WTC11 (cell line): ENCODE measurements around the gene CCDC178. TPM values are rescaled to one million over a fixed set of nuclear protein-coding genes. Genes with fewer than 3 reads are reported as not detected.

Experiments
- ATAC-seq: fragments of 200-7000 bp; cut with Tn5 transposase; 2 replicates; pipeline ENCODE4 v1.10.0; 2021; ENCODE audit warnings: mild to moderate bottlenecking, moderate library complexity
- CTCF ChIA-PET: fragments of 300-600 bp; sonication (Branson Sonifier 250); formaldehyde crosslinking; loops from one replicate; lab custom pipeline; 2021; ENCODE audit warnings: antibody characterized with exemption; lab: Charles Lee
- POLR2A ChIA-PET: fragments of 350-600 bp; sonication (Branson Sonifier 250); formaldehyde crosslinking; loops from one replicate; lab custom pipeline; 2021; ENCODE audit warnings: antibody characterized with exemption; lab: Charles Lee
- DNase-seq: peaks from one replicate; pipeline ENCODE4 v3.0.0; 2021; ENCODE audit warnings: low spot score
- H3K27ac Mint-ChIP-seq: 2 replicates; pipeline ENCODE4 v1.8.0; 2021; ENCODE audit warnings: mixed read lengths
- H3K27me3 Mint-ChIP-seq: 2 replicates; pipeline ENCODE4 v1.8.0; 2021; ENCODE audit warnings: low read depth, mild to moderate bottlenecking, moderate library complexity, mixed read lengths
- H3K36me3 Mint-ChIP-seq: 2 replicates; pipeline ENCODE4 v1.8.0; 2021; ENCODE audit warnings: mixed read lengths
- H3K4me1 Mint-ChIP-seq: 2 replicates; pipeline ENCODE4 v1.8.0; 2022; ENCODE audit warnings: mixed read lengths
- H3K4me3 Mint-ChIP-seq: 2 replicates; pipeline ENCODE4 v1.8.0; 2021; ENCODE audit warnings: mild to moderate bottlenecking, moderate library complexity, mixed read lengths
- H3K9me3 Mint-ChIP-seq: 2 replicates; pipeline ENCODE4 v1.8.0; 2021; ENCODE audit warnings: mixed read lengths
- AR ChIP-seq: fragments of 250-450 bp; sonication (Bioruptor Pico); IDR thresholded peaks from 2 replicates; pipeline ENCODE4 v1.9.0; 2021; ENCODE audit warnings: mild to moderate bottlenecking
- CREB1 ChIP-seq: sonication (generic); formaldehyde crosslinking; IDR thresholded peaks from 2 replicates; pipeline ENCODE4 v1.8.0; 2023; ENCODE audit warnings: mild to moderate bottlenecking, missing genetic modification reagents
- E2F5 ChIP-seq: sonication (generic); formaldehyde crosslinking; IDR thresholded peaks from 2 replicates; pipeline ENCODE4 v1.8.1; 2022; ENCODE audit warnings: mild to moderate bottlenecking, moderate library complexity, missing genetic modification reagents
- ELF4 ChIP-seq: sonication (generic); formaldehyde crosslinking; IDR thresholded peaks from 2 replicates; pipeline ENCODE4 v1.8.1; 2022; ENCODE audit warnings: low read depth, mild to moderate bottlenecking, moderate library complexity, missing genetic modification reagents
- EMX1 ChIP-seq: fragments of 250-450 bp; sonication (Bioruptor Pico); IDR thresholded peaks from 2 replicates; pipeline ENCODE4 v1.8.0; 2021; ENCODE audit warnings: mild to moderate bottlenecking
- FOXP1 ChIP-seq: sonication (generic); formaldehyde crosslinking; IDR thresholded peaks from 2 replicates; pipeline ENCODE4 v1.8.0; 2022; ENCODE audit warnings: missing genetic modification reagents, mild to moderate bottlenecking, moderate library complexity, borderline replicate concordance
- GABPB1 ChIP-seq: sonication (generic); formaldehyde crosslinking; IDR thresholded peaks from 2 replicates; pipeline ENCODE4 v1.8.1; 2023; ENCODE audit warnings: mild to moderate bottlenecking, missing genetic modification reagents
- GRHL2 ChIP-seq: fragments of 250-450 bp; sonication (Bioruptor Pico); IDR thresholded peaks from 2 replicates; pipeline ENCODE4 v1.8.0; 2022; ENCODE audit warnings: mild to moderate bottlenecking, moderate library complexity; ENCODE audit not compliant: insufficient replicate concordance, severe bottlenecking
- JAZF1 ChIP-seq: fragments of 250-450 bp; sonication (Bioruptor Pico); IDR thresholded peaks from 2 replicates; pipeline ENCODE4 v1.9.0; 2021; ENCODE audit warnings: moderate library complexity, mild to moderate bottlenecking, inconsistent platforms
- NR1H2 ChIP-seq: sonication (generic); formaldehyde crosslinking; IDR thresholded peaks from 2 replicates; pipeline ENCODE4 v1.9.0; 2021; ENCODE audit warnings: mild to moderate bottlenecking, moderate library complexity, missing genetic modification reagents
- SMAD4 ChIP-seq: sonication (generic); formaldehyde crosslinking; IDR thresholded peaks from 2 replicates; pipeline ENCODE4 v1.8.0; 2022; ENCODE audit warnings: mild to moderate bottlenecking, missing genetic modification reagents
- SP1 ChIP-seq: sonication (generic); formaldehyde crosslinking; conservative IDR thresholded peaks from 2 replicates; pipeline ENCODE4 v1.8.1; 2022; ENCODE audit warnings: missing genetic modification reagents
- ZBTB21 ChIP-seq: sonication (generic); formaldehyde crosslinking; IDR thresholded peaks from 2 replicates; pipeline ENCODE4 v1.8.1; 2023; ENCODE audit warnings: mild to moderate bottlenecking, missing genetic modification reagents, borderline replicate concordance
- ZNF121 ChIP-seq: sonication (generic); formaldehyde crosslinking; IDR thresholded peaks from 2 replicates; pipeline ENCODE4 v1.8.0; 2023; ENCODE audit warnings: missing genetic modification reagents
- total RNA-seq: library from RNA; stranded (reverse); gene quantifications from 3 replicates; pipeline ENCODE4 v1.2.3, GENCODE V29; 2021
- TF ChIP-seq, protein P1 (sequence below): sonication (generic); formaldehyde crosslinking; IDR thresholded peaks from 2 replicates; pipeline ENCODE4 v1.8.1; 2022; ENCODE audit warnings: mild to moderate bottlenecking, missing genetic modification reagents, moderate library complexity, borderline replicate concordance
- TF ChIP-seq, protein P2 (sequence below): sonication (generic); formaldehyde crosslinking; IDR thresholded peaks from 2 replicates; pipeline ENCODE4 v1.8.1; 2023; ENCODE audit warnings: mild to moderate bottlenecking, missing genetic modification reagents
- TF ChIP-seq, protein P3 (sequence below): sonication (generic); formaldehyde crosslinking; IDR thresholded peaks from 2 replicates; pipeline ENCODE4 v1.8.0; 2022; ENCODE audit warnings: mild to moderate bottlenecking, missing genetic modification reagents
- TF ChIP-seq, protein P4 (sequence below): fragments of 250-450 bp; sonication (Bioruptor Pico); IDR thresholded peaks from 2 replicates; pipeline ENCODE4 v1.9.0; 2021; ENCODE audit warnings: moderate library complexity, mild to moderate bottlenecking, inconsistent platforms, borderline replicate concordance
- TF ChIP-seq, protein P5 (sequence below): sonication (generic); formaldehyde crosslinking; IDR thresholded peaks from 2 replicates; pipeline ENCODE4 v1.8.0; 2022; ENCODE audit warnings: missing genetic modification reagents

Gene CCDC178
- total RNA-seq, 1 experiment from 2014 or later: 0.20 TPM

DNA sequence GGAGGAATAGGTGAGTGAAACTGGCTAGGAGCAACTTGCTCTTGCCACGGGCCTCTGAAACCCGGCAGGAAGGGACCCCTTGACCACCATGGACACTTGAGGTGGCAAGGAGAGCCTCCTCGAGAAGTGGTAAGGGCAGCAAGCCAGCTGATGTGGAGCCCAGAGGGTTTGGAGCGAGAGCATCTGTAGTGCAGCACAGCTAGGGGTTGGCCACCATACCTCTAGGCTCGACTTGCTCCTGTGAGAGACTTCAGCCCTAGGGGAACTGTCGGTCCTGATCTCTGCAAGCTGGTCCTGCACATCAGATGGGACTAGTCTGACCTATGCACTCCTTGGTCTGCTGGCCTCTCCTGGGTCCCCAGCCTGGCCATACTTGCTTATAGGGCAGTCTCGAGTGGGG is 158.4 kb downstream of the CCDC178 start:
- Mint-ChIP-seq H3K4me3 (no peak overlapping the region), H3K36me3 (no peaks in the 10 kb centered on the region), H3K4me1 (peaks cover 8% of the 10 kb centered on the region), H3K27me3 (no peaks in the 10 kb centered on the region), H3K9me3 (no peaks in the 10 kb centered on the region), H3K27ac (no peak overlapping the region)
- ATAC-seq (no peak), DNase-seq (no peak)
- TF ChIP-seq E2F5 (CRISPR knock-in tag) (no peak), NR1H2 (CRISPR knock-in tag) (no peak), ZNF121 (no peak), ELF4 (CRISPR knock-in tag) (no peak), ZBTB21 (no peak), SMAD4 (CRISPR knock-in tag) (no peak)
- TF ChIP-seq, protein P1, sequence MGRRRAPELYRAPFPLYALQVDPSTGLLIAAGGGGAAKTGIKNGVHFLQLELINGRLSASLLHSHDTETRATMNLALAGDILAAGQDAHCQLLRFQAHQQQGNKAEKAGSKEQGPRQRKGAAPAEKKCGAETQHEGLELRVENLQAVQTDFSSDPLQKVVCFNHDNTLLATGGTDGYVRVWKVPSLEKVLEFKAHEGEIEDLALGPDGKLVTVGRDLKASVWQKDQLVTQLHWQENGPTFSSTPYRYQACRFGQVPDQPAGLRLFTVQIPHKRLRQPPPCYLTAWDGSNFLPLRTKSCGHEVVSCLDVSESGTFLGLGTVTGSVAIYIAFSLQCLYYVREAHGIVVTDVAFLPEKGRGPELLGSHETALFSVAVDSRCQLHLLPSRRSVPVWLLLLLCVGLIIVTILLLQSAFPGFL (CRISPR knock-in tag): no peak
- TF ChIP-seq, protein P2, sequence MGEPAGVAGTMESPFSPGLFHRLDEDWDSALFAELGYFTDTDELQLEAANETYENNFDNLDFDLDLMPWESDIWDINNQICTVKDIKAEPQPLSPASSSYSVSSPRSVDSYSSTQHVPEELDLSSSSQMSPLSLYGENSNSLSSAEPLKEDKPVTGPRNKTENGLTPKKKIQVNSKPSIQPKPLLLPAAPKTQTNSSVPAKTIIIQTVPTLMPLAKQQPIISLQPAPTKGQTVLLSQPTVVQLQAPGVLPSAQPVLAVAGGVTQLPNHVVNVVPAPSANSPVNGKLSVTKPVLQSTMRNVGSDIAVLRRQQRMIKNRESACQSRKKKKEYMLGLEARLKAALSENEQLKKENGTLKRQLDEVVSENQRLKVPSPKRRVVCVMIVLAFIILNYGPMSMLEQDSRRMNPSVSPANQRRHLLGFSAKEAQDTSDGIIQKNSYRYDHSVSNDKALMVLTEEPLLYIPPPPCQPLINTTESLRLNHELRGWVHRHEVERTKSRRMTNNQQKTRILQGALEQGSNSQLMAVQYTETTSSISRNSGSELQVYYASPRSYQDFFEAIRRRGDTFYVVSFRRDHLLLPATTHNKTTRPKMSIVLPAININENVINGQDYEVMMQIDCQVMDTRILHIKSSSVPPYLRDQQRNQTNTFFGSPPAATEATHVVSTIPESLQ (CRISPR knock-in tag): no peak
- TF ChIP-seq, protein P3, sequence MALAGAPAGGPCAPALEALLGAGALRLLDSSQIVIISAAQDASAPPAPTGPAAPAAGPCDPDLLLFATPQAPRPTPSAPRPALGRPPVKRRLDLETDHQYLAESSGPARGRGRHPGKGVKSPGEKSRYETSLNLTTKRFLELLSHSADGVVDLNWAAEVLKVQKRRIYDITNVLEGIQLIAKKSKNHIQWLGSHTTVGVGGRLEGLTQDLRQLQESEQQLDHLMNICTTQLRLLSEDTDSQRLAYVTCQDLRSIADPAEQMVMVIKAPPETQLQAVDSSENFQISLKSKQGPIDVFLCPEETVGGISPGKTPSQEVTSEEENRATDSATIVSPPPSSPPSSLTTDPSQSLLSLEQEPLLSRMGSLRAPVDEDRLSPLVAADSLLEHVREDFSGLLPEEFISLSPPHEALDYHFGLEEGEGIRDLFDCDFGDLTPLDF (CRISPR knock-in tag): no peak
- CTCF ChIA-PET: interaction anchor here (1.3 to 1.4 kb wide), 3 partner anchors 34 to 157 kb away, joined by 4 to 5 read pairs (median 4); no protein-coding TSS in a partner anchor
- POLR2A ChIA-PET: no interaction called here

DNA sequence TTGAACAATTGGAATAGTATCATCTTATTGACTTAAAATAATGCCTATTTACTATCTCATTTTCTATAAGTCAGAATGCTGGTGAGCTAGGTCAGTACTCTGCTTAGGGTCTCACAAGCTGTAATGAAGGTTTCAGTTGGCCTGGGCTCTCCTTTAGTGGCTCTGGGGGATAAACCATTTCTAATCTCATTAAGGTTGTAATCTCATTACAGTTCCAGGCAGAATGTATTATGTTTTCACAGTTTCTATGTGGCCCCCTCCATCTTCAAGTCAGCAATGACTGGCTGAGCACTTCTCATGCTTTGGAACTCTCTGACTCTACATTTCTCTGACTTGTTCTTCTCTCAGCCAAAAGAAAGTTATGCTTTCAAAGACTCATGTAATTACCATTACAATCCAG is 163.1 kb downstream of the CCDC178 start:
- Mint-ChIP-seq H3K4me1 (peaks cover 13% of the 10 kb centered on the region), H3K36me3 (no peaks in the 10 kb centered on the region), H3K9me3 (no peaks in the 10 kb centered on the region), H3K4me3 (no peak overlapping the region), H3K27me3 (no peaks in the 10 kb centered on the region), H3K27ac (peak overlapping the region; percentile 8)
- POLR2A ChIA-PET: no interaction called here
- CTCF ChIA-PET: no interaction called here
- ATAC-seq (peak; percentile 22), DNase-seq (no peak)
- TF ChIP-seq FOXP1 (CRISPR knock-in tag) (no peak), AR (CRISPR knock-in tag) (no peak), SP1 (CRISPR knock-in tag) (no peak), EMX1 (no peak), ZBTB21 (no peak), GABPB1 (CRISPR knock-in tag) (no peak), GRHL2 (CRISPR knock-in tag) (no peak), JAZF1 (CRISPR knock-in tag) (no peak), CREB1 (CRISPR knock-in tag) (no peak), ELF4 (CRISPR knock-in tag) (no peak)
- TF ChIP-seq, protein P4, sequence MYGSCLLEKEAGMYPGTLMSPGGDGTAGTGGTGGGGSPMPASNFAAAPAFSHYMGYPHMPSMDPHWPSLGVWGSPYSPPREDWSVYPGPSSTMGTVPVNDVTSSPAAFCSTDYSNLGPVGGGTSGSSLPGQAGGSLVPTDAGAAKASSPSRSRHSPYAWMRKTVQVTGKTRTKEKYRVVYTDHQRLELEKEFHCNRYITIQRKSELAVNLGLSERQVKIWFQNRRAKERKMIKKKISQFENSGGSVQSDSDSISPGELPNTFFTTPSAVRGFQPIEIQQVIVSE (CRISPR knock-in tag): no peak
- TF ChIP-seq, protein P5, sequence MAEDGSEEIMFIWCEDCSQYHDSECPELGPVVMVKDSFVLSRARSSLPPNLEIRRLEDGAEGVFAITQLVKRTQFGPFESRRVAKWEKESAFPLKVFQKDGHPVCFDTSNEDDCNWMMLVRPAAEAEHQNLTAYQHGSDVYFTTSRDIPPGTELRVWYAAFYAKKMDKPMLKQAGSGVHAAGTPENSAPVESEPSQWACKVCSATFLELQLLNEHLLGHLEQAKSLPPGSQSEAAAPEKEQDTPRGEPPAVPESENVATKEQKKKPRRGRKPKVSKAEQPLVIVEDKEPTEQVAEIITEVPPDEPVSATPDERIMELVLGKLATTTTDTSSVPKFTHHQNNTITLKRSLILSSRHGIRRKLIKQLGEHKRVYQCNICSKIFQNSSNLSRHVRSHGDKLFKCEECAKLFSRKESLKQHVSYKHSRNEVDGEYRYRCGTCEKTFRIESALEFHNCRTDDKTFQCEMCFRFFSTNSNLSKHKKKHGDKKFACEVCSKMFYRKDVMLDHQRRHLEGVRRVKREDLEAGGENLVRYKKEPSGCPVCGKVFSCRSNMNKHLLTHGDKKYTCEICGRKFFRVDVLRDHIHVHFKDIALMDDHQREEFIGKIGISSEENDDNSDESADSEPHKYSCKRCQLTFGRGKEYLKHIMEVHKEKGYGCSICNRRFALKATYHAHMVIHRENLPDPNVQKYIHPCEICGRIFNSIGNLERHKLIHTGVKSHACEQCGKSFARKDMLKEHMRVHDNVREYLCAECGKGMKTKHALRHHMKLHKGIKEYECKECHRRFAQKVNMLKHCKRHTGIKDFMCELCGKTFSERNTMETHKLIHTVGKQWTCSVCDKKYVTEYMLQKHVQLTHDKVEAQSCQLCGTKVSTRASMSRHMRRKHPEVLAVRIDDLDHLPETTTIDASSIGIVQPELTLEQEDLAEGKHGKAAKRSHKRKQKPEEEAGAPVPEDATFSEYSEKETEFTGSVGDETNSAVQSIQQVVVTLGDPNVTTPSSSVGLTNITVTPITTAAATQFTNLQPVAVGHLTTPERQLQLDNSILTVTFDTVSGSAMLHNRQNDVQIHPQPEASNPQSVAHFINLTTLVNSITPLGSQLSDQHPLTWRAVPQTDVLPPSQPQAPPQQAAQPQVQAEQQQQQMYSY (CRISPR knock-in tag): no peak
